Muscle of arm (tissue), 14 donors: ENCODE measurements around the gene TMEM250. TPM values are rescaled to one million over a fixed set of nuclear protein-coding genes. Genes with fewer than 3 reads are reported as not detected.
"Not testable (repeated sequence)": the region's sequence is repeated elsewhere in the genome, so short reads cannot be mapped to it uniquely, and the experiment has no call there.

ENCODE experiments used
- DNase-seq: peaks from one replicate; pipeline ENCODE4 v3.0.0-alpha.2; 2013
- long read RNA-seq, 11 donors: transcript quantifications; one replicate each; lab custom pipeline, GENCODE V29; 2026
- polyA plus RNA-seq, 12 donors: library from polyadenylated mRNA; unstranded; fragments of 120-200 nt; gene quantifications; one replicate each; pipeline ENCODE4 v1.2.1, GENCODE V29; 2013; ENCODE audit not compliant: insufficient read length in 12 of 12

Gene TMEM250
- 10 to 100 TPM in 11 of 12 donors, not detected in 1; 13.9 to 27.7 (median 18.1) TPM for polyA plus RNA-seq
- long read RNA-seq, donor 1, transcript TMEM250-201 (2 exons, 2,823 nt) = major isoform, 7 of 8 reads
- long read RNA-seq, donor 1, partial matches to known transcripts = 0 of 8 reads
- long read RNA-seq, donor 1, other reads (novel, unspliced or antisense) = 0 of 8 reads
- long read RNA-seq, donor 2, transcript TMEM250-201 (2 exons, 2,823 nt) = major isoform, 10 of 17 reads
- long read RNA-seq, donor 2, partial matches to known transcripts = 7 of 17 reads
- long read RNA-seq, donor 2, other reads (novel, unspliced or antisense) = 0 of 17 reads
- long read RNA-seq, donor 3, transcript TMEM250-201 (2 exons, 2,823 nt) = major isoform, 6 of 6 reads
- long read RNA-seq, donor 3, partial matches to known transcripts = 0 of 6 reads
- long read RNA-seq, donor 3, other reads (novel, unspliced or antisense) = 0 of 6 reads
- long read RNA-seq, donor 4, partial matches to known transcripts = 0 of 3 reads
- long read RNA-seq, donor 4, other reads (novel, unspliced or antisense) = 0 of 3 reads
- long read RNA-seq, donor 5 = 0 reads
- long read RNA-seq, donor 6, transcript TMEM250-201 (2 exons, 2,823 nt) = major isoform, 6 of 6 reads
- long read RNA-seq, donor 6, partial matches to known transcripts = 0 of 6 reads
- long read RNA-seq, donor 6, other reads (novel, unspliced or antisense) = 0 of 6 reads
- long read RNA-seq, donor 7, partial matches to known transcripts = 0 of 2 reads
- long read RNA-seq, donor 7, other reads (novel, unspliced or antisense) = 0 of 2 reads
- long read RNA-seq, donor 8, transcript TMEM250-201 (2 exons, 2,823 nt) = major isoform, 17 of 18 reads
- long read RNA-seq, donor 8, partial matches to known transcripts = 0 of 18 reads
- long read RNA-seq, donor 8, other reads (novel, unspliced or antisense) = 0 of 18 reads
- long read RNA-seq, donor 9, partial matches to known transcripts = 0 of 3 reads
- long read RNA-seq, donor 9, other reads (novel, unspliced or antisense) = 0 of 3 reads
- long read RNA-seq, donor 10, transcript TMEM250-201 (2 exons, 2,823 nt) = major isoform, 18 of 19 reads
- long read RNA-seq, donor 10, partial matches to known transcripts = 0 of 19 reads
- long read RNA-seq, donor 10, other reads (novel, unspliced or antisense) = 0 of 19 reads
- long read RNA-seq, donor 11, transcript TMEM250-201 (2 exons, 2,823 nt) = major isoform, 8 of 8 reads
- long read RNA-seq, donor 11, partial matches to known transcripts = 0 of 8 reads
- long read RNA-seq, donor 11, other reads (novel, unspliced or antisense) = 0 of 8 reads

- DNase-seq = peak; percentile 98
These were observed at the start of gene TMEM250 for GRCh38 chr9:136118320-136119060. TMEM250 (minus strand) TSS chr9:136118875; CDS start chr9:136116900, 1,975 bp downstream.

DNA sequence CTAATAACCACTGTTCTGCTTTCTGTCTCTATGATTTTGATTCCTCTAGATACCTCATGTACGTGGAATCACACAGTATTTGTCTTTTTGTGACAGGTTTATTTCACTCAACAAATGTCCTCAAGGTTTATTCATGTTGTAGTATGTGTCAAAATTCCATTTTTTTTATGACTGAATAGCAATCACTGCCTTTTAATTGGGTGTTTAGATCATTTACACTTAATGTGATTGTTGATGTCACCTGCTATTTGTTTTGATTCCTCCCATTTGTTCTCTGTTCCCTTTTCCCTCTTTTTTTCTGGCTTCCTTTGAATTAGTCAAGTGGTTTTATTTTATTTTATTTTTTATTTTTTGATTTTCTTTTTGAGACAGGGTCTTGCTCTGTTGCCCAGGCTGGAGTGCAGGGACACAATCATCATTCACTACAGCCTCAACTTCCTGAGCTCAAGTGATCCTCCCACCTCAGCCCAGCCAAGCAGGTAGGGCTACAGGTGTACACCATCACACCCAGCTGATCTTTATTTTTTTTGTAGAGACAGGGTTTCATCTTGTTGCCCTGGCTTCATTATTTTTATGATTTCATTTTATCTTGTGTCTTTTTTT, 44.7 kb upstream of the TMEM250 start:
- no peak for DNase-seq

DNA sequence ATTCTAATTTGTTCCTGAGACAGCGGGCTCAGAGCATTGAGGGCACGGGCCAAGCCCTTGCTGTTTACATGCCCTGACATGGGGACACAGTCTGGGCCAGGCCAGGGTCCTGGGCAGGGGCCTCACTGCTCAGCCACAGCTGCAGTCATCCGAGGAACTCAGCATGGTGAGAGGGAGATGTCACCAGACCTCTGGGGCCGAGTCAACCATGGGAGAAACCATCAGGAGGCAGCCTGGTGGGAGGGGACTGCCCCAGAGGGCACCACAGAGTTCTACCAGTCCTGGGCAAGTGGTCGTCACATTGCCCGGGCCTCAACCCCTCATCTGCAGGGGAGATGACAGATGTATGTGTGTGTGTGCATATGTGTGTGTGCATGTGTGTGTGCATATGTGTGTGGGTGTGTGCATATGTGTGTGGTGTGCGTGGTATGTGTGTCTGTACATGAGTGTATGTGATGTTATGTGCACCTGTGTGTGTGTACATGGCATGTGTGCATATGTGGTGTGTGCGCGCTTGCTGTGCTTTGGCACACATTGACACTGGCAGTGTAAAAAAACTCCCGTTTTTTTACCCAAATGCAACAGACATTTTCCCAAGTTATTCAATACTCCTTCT, 42.4 kb upstream of the TMEM250 start:
- DNase-seq = no peak

GRCh38 chr9:136160381-136160841, 41.7 kb upstream of the TMEM250 start:
- DNase-seq = no peak

GRCh38 chr9:136159851-136160250, 41.2 kb upstream of the TMEM250 start:
- DNase-seq = no peak

- no peak for DNase-seq
These were observed 39.0 kb upstream of the TMEM250 start for GRCh38 chr9:136157477-136158265.

DNA sequence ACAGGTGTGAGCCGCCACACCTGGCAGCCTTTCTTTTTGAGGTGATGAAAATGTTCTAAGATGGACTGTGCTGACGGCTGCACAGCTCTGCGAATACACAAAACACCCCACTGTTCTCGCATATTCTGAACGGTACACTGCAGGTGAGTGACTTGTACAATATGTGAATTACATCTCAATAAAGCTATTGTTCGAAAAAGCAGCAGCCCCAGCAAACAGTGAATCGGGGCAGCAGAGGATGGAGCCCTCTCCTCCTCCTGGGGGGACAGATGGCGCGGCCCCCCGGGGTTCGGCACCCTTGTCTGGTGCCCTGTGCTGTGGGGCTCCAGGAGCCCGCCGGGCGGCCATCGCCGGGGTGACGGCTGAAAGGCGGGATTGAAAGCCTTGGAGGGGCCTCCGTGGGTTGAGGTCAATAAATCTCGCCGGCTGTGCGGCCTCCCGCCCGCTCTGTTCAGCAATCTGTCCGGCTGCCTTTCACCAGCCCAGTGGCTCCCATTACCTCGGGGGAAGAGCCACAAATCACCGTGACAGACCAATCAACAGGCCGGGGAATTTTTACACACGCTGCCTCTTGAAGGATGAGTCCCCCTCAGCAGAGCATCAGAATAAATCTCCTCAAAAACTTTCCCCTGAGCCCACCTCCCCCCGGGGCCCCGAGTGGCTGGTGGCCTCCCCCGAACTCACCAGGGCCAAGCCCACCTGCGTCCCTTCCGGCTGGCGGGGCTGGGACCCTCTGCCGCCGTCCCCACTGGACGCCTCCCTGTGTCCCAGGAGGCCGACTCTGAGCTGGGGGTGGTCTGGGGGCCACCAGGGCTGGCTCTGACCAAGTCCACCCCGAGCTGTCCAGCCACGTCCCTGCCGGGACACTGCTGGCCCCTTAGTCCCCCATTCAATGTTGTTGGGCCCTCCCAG, 37.8 kb upstream of the TMEM250 start:
- no peak for DNase-seq

DNA sequence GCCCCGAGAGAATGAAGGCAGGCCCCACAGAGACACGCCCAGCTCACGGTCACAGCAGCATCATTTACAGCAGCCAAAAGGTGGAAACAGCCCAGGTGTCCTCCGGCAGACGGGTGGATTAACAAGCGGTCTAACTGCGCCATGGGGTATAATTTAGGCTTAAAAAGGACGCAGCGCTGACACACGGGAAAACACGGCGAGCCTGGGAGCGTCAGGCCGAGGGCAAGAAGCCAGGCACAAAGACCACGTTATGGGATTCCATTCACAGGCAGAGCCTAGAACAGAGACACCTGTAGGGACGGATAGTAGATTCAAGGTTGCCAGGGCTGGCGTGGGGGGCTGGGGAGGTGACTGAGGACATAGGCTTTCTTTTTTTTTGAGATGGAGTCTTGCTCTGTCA, 36.9 kb upstream of the TMEM250 start:
- no peak for DNase-seq

GRCh38 chr9:136154943-136155342, 36.3 kb upstream of the TMEM250 start:
- no peak for DNase-seq

- no peak for DNase-seq
These were observed 34.8 kb upstream of the TMEM250 start for GRCh38 chr9:136153381-136154065.

- DNase-seq = no peak
These were observed 34.3 kb upstream of the TMEM250 start for GRCh38 chr9:136152931-136153330.

GRCh38 chr9:136152543-136152866, 33.8 kb upstream of the TMEM250 start:
- no peak for DNase-seq

DNA sequence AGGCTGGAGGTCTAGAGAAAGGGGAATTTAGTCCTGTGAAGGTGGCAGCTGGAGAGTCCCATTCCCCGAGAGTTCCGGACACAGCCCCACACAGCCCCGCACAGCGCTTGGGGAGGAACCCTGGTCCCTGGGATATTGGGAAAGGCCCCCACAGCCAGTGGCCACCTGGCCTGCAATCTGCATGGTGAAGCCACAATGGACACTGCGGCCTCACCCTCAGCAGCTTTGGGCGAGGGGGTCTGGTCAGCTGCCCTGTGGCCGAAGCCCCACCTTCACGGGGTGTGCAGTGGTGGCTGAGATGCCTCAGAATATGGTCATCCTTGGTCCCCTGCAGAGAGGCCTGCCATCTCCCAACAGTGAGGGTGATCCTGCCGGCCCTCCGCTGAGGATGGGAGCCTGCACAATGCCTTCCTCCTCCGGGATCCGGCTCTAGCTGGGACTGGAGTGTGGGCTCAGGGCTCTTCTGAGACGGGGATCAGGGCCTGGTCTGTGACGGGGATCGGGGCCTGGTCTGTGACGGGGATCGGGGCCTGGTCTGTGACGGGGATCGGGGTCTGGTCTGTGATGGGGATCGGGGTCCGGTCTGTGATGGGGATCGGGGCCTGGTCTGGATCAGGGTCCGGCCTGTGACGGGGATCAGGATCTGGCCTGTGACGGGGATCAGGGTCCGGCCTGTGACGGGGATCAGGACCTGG, 33.3 kb upstream of the TMEM250 start:
- DNase-seq = no peak

DNA sequence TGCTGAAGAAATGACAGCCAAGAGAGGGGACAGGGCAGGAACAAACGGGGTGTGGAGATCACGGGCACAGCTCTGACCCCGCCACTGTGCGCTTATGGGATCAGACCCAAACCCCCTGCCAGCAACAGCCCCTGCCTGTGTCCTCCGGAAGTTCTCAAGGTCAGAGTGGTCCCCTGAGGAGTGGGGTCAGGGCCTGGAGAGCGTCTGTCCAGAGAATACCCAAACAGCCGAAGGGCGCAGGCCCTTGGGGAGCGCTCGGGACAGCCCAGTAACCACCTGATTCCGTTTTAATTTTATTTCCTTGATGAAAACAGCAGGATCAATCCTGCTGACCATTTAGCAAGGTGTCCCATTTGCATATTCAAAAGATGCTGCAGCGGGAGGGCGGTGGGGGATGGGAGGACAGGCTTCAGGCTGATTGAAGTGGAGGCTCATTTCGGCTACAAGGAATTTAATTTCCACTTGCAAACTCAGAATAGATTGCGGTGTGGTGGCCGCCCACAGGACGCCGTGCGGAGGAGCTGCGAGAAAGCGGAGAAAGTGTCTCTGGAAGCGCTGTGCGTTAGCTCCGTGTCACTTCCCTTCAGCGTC, 32.6 kb upstream of the TMEM250 start:
- DNase-seq = no peak

GRCh38 chr9:136150664-136151213, 32.1 kb upstream of the TMEM250 start:
- not testable (repeated sequence) for DNase-seq

DNA sequence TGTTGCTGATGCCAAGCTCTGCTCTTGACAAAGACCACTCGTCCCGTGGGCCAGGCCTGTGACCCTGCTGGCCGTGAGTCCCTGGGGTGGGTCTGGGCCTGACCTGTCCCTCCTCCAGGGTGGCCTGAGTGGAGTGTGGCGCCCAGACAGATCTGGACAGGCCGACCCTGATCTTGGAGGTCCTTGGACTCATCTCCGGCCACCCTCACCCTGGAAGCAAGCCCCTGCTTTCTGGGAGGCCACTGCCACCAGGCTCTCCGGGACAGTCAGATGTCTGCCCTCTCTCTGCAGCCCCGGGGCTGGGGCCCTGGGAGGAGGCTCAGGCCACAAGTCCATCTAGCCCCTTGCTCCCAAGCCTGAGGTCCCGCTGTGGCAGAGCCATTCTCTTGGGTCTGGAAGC, 31.2 kb upstream of the TMEM250 start:
- no peak for DNase-seq
